ENCODE data around the gene PTGDS.

Gene PTGDS

DNA sequence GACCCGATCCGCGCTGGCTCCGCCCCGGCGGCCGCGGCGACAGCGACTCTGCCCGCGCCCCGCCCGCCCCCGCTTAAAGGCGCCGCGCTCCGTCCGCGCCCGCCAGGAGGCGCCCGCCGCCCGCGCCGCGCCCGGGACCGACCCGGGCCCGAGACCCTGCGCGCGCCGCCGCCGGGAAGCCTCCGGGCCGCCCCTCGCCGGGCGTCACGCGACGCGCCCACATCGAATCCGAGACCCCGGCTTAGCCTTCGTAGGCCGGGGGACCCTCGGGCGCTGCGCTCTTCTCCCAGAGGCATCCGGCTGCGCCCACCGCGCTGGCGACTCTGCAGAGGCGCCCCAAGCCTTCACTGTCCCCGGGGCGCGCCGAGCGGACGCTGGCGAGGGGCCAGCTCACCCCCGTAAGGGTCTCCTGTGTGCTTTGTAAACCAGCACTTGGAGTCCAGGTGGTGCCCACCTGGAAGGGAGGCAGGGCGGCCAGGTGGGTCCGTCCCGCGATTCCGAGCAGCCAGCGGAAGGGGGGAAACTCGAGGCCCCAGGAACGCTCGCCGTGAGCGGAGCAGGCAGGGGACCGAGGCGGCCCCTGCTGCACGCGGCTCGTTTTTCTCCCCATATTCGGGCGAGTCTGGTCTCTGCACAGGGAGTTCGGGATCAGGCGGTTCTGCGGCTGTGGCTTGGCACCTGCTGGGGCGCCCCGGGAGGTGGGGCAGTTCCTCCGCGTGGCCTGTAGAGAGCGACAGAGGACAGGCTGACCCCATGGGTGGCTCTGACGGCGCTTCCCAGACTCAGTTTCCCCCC is 51.2 kb downstream of the PTGDS start:
- no peak for FAIRE-seq
- no peak for DNase-seq (ENCODE audit: insufficient read length, low spot score)
- TF ChIP-seq, protein P1, sequence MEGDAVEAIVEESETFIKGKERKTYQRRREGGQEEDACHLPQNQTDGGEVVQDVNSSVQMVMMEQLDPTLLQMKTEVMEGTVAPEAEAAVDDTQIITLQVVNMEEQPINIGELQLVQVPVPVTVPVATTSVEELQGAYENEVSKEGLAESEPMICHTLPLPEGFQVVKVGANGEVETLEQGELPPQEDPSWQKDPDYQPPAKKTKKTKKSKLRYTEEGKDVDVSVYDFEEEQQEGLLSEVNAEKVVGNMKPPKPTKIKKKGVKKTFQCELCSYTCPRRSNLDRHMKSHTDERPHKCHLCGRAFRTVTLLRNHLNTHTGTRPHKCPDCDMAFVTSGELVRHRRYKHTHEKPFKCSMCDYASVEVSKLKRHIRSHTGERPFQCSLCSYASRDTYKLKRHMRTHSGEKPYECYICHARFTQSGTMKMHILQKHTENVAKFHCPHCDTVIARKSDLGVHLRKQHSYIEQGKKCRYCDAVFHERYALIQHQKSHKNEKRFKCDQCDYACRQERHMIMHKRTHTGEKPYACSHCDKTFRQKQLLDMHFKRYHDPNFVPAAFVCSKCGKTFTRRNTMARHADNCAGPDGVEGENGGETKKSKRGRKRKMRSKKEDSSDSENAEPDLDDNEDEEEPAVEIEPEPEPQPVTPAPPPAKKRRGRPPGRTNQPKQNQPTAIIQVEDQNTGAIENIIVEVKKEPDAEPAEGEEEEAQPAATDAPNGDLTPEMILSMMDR (IDR thresholded peaks at IDR 0.05; ENCODE audit: insufficient read depth, missing control alignments) = peak; percentile 48

DNA sequence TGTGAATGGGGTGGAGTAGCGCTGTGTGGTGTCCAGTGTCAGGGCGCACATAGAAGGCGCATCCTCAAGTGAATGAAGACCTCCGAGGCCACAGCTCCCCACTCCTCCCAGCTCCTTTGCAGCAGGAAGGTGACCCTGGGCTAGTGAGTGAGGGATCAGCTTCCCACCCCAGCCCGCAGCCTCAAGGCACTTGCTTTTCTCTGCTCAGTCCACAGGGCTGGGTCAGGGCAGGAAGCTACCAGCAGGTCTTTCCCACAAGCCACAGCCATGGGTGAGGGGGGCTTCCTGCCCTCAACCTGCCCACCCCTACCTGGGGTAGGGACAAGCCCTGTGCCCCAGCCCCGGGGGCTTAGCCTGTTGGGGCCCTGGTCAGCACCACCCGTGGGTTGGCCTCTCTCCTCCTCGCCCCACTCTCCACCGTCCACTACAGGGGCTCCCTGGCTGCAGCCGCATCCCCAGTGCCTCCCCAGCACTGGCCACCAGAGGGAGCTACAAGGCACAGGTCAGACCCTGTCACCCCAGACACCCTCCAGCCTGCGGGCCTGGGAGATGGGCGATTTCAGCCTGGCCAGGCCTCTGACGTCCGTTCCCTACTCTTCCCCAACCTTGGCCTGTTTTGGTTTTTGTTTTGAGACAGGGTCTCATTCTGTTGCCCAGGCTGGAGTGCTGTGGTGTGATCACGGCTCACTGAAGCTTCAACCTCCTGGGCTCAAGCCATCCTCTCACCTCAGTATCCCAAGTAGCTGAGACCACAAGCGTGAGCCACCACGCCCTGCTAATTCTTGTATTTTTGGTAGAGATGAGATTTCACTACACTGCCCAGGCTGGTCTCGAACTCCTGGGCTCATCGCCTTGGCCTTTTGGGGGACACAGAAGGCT is 52.0 kb downstream of the PTGDS start:
- FAIRE-seq = no peak
- no peak for DNase-seq (ENCODE audit: insufficient read length, low spot score)
- TF ChIP-seq, protein P1 (IDR thresholded peaks at IDR 0.05; ENCODE audit: insufficient read depth, missing control alignments) = peak; percentile 76

DNA sequence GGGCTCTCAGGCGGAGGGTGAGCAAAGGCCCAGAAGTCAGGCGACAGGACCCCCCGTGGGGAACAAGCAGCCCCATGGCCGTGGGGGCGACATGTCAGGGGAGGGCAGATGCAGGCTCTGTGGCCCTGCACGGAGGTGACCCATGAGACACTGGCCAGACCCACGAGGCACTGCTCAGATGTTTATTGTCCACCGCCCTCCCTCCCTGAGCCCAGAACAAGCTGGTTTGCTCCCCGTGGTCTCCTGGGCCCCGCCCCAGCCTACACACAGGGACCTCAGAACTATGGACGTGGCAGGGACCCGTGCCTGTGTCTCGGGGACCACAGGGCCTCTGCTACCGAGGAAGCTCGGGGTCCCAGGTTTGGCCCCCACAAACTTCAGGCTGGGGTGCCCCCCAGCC is 52.7 kb downstream of the PTGDS start:
- FAIRE-seq = no peak
- TF ChIP-seq, protein P1 (IDR thresholded peaks at IDR 0.05; ENCODE audit: insufficient read depth, missing control alignments) = no peak
- no peak for DNase-seq (ENCODE audit: insufficient read length, low spot score)

DNA sequence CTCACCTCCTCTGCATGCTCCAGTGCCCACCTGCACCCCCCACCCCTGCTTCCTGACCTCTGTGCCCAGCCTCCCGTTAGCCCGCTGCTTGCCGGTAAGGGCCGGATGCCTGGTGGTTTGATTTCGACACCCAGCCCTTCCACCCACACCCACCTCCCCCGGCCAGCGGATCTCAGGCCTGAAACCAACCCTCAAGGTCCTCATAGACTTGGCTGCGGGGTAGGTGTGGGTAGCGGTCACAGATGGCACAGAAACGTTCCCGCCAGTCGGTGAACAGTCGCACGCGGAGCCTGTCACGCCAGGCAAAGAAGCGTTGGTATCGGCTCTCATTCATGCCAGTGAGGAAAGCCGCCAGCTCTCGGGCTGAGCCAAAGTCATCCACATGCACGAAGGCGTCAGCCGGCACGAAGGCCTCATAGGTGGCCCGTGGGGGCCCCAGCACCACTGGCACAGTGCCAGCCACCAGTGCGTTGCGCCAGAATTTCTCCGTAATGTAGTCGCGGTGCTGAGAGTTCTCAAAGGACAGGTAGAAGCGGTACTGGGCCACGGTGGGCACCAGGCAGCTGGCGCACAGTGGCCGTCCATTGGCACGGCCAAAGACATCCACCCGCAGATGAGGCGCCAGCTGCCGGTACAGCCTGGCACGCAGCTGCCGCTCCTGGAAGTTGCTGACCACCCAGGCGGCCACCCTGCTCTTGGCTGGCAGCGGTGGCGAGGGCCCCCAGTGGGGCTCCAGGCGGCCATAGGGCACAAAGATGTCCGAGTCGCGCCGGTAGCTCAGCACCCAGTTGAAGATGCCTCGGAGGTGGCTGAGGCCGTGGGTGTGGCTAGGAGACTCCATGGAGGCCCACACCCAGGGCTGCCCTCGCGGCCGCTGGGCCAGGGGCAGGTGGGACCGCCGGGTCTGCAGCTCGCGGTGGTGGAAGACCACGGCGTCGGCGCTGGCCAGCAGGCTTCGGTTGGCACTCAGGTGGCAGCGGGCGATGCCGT is 53.5 kb downstream of the PTGDS start:
- DNase-seq (ENCODE audit: insufficient read length, low spot score) (no peak), FAIRE-seq (no peak)
- TF ChIP-seq, protein P1 (IDR thresholded peaks at IDR 0.05; ENCODE audit: insufficient read depth, missing control alignments) = no peak

Measured in D721Med (cell line).